Mucosa of rectum (tissue), 2 donors: Measurements from ENCODE around the gene NUP98.
A peak's percentile ranks its signal among the peaks of the same experiment; 100 is the strongest.

Experiments
- H3K27ac ChIP-seq, 2 donors: one replicate each; pipeline ENCODE4 v1.7.0; 2013; ENCODE audit warnings: inconsistent platforms in 2 of 2, low read depth in 2 of 2, low read length in 2 of 2
- H3K27me3 ChIP-seq, 2 donors: one replicate each; pipeline ENCODE4 v1.7.0; 2013; ENCODE audit warnings: low read length in 2 of 2; ENCODE audit not compliant: control insufficient read depth in 2 of 2, insufficient read depth in 2 of 2
- H3K36me3 ChIP-seq, 2 donors: one replicate each; pipeline ENCODE4 v1.7.0; 2013; ENCODE audit warnings: low read length in 2 of 2; ENCODE audit not compliant: control insufficient read depth in 2 of 2, insufficient read depth in 2 of 2
- H3K4me1 ChIP-seq, 2 donors: one replicate each; pipeline ENCODE4 v1.7.0; 2013; ENCODE audit warnings: low read length in 2 of 2, mild to moderate bottlenecking in 1 of 2; ENCODE audit not compliant: control insufficient read depth in 2 of 2, insufficient read depth in 2 of 2
- H3K4me3 ChIP-seq, 2 donors: one replicate each; pipeline ENCODE4 v1.7.0; 2013; ENCODE audit warnings: low read length in 2 of 2
- H3K9ac ChIP-seq, 2 donors: one replicate each; pipeline ENCODE4 v1.7.0; 2013; ENCODE audit warnings: low read length in 2 of 2, low read depth in 1 of 2, mild to moderate bottlenecking in 1 of 2
- H3K9me3 ChIP-seq, 2 donors: one replicate each; pipeline ENCODE4 v1.7.0; 2013; ENCODE audit warnings: low read length in 2 of 2; ENCODE audit not compliant: control insufficient read depth in 2 of 2
- donor health status: healthy.
- donor health status: Normal muscosa, but diverticular disease.

Gene NUP98

GRCh38 chr11:3836903-3837302 lies 39.5 kb upstream of the NUP98 start:
- H3K36me3 ChIP-seq = peaks cover 7 to 9% of the 10 kb centered on the region in 2 donors
- H3K9me3 ChIP-seq = no peaks in the 10 kb centered on the region
- peak overlapping the region in 1 of 2 donors; percentile 57 for H3K4me3 ChIP-seq
- H3K27ac ChIP-seq = peak overlapping the region; percentile 30 to 71
- peak overlapping the region in 1 of 2 donors; percentile 24 for H3K9ac ChIP-seq
- H3K27me3 ChIP-seq = no peaks in the 10 kb centered on the region
- H3K4me1 ChIP-seq = peaks cover 53 to 61% of the 10 kb centered on the region in 2 donors

DNA sequence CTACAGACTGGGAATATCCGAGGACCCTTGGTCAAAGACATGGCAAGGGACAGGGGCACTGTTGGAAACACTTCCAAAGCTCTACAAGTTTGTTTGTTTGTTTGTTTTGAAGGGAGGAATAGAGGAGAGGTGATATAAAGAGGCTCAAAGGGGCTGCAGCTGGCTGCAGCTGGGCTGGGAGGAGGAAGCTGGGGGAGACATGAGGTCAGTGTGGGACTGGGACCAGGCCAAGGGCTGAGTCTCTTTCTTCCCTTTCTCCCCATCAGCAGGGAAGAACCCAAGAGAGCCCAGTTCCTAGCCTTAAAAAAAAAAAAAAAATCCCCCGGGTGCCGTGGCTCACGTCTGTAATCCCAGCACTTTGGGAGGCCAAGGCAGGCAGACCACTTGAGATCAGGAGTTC lies 38.4 kb upstream of the NUP98 start:
- Histone ChIP-seq H3K9me3 (no peaks in the 10 kb centered on the region), H3K27me3 (no peaks in the 10 kb centered on the region), H3K4me1 (peaks cover 53 to 60% of the 10 kb centered on the region in 2 donors), H3K4me3 (peak overlapping the region; percentile 1 to 14), H3K36me3 (peaks cover 9 to 14% of the 10 kb centered on the region in 2 donors), H3K27ac (peak overlapping the region; percentile 40 to 56), H3K9ac (peak overlapping the region in 1 of 2 donors; percentile 10)

DNA sequence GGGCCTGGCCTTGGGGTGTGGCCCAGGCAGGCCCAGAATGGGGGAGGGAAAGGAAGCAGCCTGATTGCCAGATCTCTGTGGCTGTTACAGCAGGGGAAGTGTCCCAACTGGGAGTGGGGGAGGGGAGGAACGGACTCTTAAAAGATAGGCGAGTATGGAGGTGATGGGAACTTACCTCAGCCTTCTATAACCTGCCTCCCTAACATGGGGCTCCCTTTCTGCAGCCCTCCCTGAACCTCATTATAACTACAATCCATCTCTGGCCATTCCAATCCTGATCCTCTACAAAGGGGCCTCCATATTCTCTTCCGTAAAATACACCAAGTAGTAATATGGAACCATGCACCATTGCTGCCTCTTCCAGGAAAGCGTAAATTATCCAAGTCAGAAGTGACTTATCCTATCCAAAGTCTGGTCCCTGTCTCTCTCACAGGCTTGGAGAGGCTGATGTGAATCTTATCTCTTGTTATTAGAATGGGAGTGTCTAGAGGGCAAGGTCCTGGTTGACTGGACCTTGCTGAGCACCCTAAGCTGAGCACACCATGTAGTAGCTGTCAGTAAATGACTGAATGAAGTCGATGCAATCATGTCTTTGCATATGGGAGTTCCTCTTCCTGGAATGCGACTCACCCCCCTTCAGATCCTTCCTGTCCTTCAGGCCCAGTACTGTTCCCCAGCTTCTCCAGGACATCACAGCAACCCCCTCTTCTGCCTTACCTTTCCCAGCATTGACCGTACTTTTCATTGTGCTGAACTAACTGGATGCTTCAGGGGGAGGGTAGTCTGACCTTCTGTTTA lies 37.5 kb upstream of the NUP98 start:
- peaks cover 54 to 57% of the 10 kb centered on the region in 2 donors for H3K4me1 ChIP-seq
- H3K27me3 ChIP-seq = no peaks in the 10 kb centered on the region
- peaks cover 11 to 16% of the 10 kb centered on the region in 2 donors for H3K36me3 ChIP-seq
- H3K27ac ChIP-seq = peak overlapping the region; percentile 56 to 59
- peak overlapping the region in 1 of 2 donors; percentile 41 for H3K4me3 ChIP-seq
- H3K9ac ChIP-seq = peak overlapping the region in 1 of 2 donors; percentile 19
- H3K9me3 ChIP-seq = no peaks in the 10 kb centered on the region

GRCh38 chr11:3834349-3834663 lies 37.0 kb upstream of the NUP98 start:
- Histone ChIP-seq H3K27ac (peak overlapping the region; percentile 56 to 59), H3K9ac (peak overlapping the region; percentile 19 to 47), H3K9me3 (no peaks in the 10 kb centered on the region), H3K36me3 (peaks cover 13 to 17% of the 10 kb centered on the region in 2 donors), H3K4me3 (peak overlapping the region in 1 of 2 donors; percentile 41), H3K27me3 (no peaks in the 10 kb centered on the region), H3K4me1 (peaks cover 51 to 54% of the 10 kb centered on the region in 2 donors)

DNA sequence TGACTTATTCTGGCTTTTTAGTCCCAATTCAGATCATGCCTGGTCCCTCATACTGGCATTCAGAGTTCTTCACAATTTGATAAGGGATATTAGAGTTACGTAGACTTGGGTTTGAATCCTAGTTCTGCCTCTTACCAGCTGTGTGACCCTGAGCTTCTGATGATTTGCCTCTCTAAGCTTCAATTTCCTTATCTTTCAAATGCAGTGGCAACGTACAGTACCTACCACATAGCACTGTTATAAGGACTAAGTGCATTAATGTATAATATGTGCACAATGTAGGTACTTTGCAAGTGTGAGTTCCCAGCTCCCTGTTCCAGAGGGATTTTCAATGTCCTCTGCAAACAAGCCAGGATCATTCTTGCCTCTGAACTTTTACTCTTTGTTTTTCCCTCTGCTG lies 36.1 kb upstream of the NUP98 start:
- Histone ChIP-seq H3K36me3 (peaks cover 15 to 17% of the 10 kb centered on the region in 2 donors), H3K9ac (no peak overlapping the region), H3K27ac (no peak overlapping the region), H3K27me3 (no peaks in the 10 kb centered on the region), H3K9me3 (no peaks in the 10 kb centered on the region), H3K4me1 (peaks cover 44 to 51% of the 10 kb centered on the region in 2 donors), H3K4me3 (no peak overlapping the region)

GRCh38 chr11:3832816-3833215 lies 35.5 kb upstream of the NUP98 start:
- Histone ChIP-seq H3K4me3 (no peak overlapping the region), H3K4me1 (peaks cover 44 to 47% of the 10 kb centered on the region in 2 donors), H3K36me3 (peaks cover 19 to 20% of the 10 kb centered on the region in 2 donors), H3K9ac (no peak overlapping the region), H3K9me3 (no peaks in the 10 kb centered on the region), H3K27me3 (no peaks in the 10 kb centered on the region), H3K27ac (peak overlapping the region; percentile 9 to 52)

DNA sequence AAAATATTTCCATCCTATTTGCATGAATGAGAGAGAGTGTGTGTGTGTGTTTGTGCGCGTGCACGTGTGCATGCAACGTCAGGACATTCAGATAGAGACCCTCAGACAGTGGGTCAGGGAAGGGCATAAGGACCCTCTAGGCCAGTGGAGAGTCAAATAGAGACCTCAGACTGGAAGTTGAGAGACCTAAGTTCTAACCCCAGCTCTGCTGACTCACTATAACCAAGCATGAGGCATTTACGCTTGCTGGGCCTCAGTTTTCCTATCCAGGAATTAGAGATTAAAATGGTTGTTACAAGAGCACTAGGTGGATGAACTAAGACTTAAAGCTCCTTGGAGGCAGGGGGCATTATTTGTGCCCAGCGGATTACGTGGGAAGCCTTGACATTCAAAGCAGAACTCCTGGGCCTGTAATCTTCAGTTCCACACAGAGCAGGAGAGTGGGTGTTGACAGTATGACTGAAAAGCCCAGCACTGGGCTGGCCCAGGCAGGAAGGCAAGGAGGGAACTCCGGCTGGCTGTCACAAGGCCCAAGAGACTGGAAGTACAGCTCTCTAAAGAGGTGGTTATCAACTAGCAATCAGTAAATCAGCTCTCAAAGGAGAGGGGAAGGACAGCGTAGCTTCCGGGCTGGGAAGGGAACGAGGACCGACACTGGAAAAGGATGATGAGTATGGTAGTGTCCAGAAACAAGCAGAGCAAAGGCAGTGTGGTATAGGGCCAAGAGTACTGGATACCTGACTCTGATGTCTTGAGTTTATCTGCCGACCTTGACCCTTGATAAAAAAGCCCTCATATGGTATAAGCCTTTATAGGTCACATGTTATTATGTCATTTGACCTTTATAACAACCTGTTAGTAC lies 34.3 kb upstream of the NUP98 start:
- Histone ChIP-seq H3K4me1 (peaks cover 37 to 38% of the 10 kb centered on the region in 2 donors), H3K27me3 (no peaks in the 10 kb centered on the region), H3K27ac (peak overlapping the region in 1 of 2 donors; percentile 50), H3K36me3 (peaks cover 29 to 32% of the 10 kb centered on the region in 2 donors), H3K9me3 (no peaks in the 10 kb centered on the region), H3K4me3 (no peak overlapping the region), H3K9ac (no peak overlapping the region)

GRCh38 chr11:3830730-3831129 lies 33.4 kb upstream of the NUP98 start:
- no peak overlapping the region for H3K9ac ChIP-seq
- no peak overlapping the region for H3K4me3 ChIP-seq
- peaks cover 32% of the 10 kb centered on the region in 2 donors for H3K4me1 ChIP-seq
- H3K36me3 ChIP-seq = peaks cover 29 to 38% of the 10 kb centered on the region in 2 donors
- no peaks in the 10 kb centered on the region for H3K9me3 ChIP-seq
- no peaks in the 10 kb centered on the region for H3K27me3 ChIP-seq
- H3K27ac ChIP-seq = no peak overlapping the region

DNA sequence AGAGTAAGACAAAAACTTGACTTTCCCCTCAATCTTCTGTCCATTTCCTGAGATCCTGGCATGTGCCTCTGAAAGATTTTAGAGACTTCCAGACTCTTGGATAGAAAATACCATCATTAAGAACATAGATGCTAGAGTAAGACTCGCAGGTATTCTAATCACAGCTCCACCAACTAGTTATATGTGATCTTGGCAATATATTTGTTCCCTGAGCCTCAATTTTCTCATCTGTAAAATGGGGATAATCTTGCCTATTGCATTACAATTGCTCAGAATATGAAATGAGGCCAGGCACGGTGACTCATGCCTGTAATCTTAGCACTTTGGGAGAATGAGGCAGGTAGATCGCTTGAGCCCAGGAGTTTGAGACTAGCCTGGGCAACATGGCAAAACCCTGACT lies 32.7 kb upstream of the NUP98 start:
- no peaks in the 10 kb centered on the region for H3K9me3 ChIP-seq
- peaks cover 26% of the 10 kb centered on the region in 2 donors for H3K4me1 ChIP-seq
- no peak overlapping the region for H3K4me3 ChIP-seq
- H3K27ac ChIP-seq = no peak overlapping the region
- H3K36me3 ChIP-seq = peaks cover 29 to 43% of the 10 kb centered on the region in 2 donors
- H3K9ac ChIP-seq = no peak overlapping the region
- no peaks in the 10 kb centered on the region for H3K27me3 ChIP-seq
